Measurements from ENCODE around the gene CPA4.

CPA4 gene

DNA sequence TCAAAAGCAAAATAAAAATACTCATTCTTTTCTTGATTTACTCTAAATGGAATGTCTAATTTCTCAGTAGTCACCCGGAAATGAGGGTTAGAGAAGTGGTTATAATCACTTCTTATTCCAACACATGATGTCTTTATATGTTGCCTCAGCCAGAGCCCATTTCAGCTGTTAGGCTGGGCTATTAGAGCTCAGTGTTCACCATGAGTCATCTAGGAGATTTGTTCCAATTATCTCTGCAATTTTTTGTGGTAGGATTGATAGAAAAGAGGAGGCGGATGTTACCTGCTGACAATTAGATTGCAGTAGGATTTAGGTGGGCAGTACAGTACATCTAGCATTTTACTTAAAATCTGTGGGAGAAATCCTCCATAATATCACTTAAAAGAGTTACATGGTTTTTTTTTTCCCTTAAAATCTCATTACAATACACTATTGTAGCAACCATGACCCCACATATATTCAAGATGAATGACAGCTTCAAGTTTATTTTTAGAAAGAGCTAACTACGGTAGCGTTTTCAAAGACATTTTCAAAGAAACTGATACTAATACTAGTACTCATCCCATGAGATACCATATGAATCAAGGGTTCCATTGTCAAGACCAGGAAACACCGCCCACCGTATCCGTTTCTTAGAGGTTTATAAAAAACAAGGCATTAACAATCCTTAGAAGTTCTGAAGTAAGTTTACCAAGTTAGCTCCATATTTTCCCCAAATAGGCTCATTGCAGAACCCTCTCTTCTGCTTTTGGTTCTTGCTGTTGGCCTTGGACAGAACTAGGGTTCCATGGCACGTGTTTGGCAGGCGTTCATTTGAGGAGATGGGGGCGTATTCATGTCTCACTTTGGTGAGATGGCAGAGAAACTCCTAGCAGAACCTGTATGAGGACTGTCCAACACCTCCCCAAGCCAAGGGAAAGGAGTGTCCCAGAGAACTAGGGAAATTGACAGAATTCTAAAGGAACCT, 15.9 kb upstream of the CPA4 start:
- TF ChIP-seq, protein P1, sequence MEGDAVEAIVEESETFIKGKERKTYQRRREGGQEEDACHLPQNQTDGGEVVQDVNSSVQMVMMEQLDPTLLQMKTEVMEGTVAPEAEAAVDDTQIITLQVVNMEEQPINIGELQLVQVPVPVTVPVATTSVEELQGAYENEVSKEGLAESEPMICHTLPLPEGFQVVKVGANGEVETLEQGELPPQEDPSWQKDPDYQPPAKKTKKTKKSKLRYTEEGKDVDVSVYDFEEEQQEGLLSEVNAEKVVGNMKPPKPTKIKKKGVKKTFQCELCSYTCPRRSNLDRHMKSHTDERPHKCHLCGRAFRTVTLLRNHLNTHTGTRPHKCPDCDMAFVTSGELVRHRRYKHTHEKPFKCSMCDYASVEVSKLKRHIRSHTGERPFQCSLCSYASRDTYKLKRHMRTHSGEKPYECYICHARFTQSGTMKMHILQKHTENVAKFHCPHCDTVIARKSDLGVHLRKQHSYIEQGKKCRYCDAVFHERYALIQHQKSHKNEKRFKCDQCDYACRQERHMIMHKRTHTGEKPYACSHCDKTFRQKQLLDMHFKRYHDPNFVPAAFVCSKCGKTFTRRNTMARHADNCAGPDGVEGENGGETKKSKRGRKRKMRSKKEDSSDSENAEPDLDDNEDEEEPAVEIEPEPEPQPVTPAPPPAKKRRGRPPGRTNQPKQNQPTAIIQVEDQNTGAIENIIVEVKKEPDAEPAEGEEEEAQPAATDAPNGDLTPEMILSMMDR (IDR thresholded peaks at IDR 0.05) = no peak
- no peak for TF ChIP-seq ZFX (IDR thresholded peaks at IDR 0.05; ENCODE audit: borderline replicate concordance)
- no peak overlapping the region for H3K27ac ChIP-seq

GRCh38 chr7:130277763-130278643, 15.0 kb upstream of the CPA4 start:
- no peak overlapping the region for H3K27ac ChIP-seq
- no peak for TF ChIP-seq ZFX (IDR thresholded peaks at IDR 0.05; ENCODE audit: borderline replicate concordance)
- TF ChIP-seq, protein P1 (IDR thresholded peaks at IDR 0.05) = peak; percentile 88

DNA sequence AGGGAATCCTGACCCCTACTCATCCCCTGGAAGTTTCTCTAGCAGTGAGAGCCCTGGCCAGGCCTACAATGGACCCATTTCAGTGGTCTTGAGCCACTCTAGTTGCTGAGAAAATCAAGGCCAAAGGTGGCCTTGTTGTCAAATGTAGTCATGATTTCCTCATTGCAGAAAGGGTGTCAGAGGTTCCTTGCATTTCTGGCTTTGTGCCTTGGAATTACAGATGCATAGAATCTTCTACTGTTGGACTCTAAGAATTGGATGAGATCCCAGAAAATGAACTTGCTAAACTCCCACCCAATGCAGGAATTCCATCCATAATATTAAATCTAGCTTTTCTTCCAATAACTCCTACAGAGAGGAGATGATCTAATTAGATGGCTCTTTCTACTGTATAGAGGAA, 14.1 kb upstream of the CPA4 start:
- no peak overlapping the region for H3K27ac ChIP-seq

GRCh38 chr7:130279286-130279685, 13.7 kb upstream of the CPA4 start:
- TF ChIP-seq ZFX (IDR thresholded peaks at IDR 0.05; ENCODE audit: borderline replicate concordance) = no peak
- TF ChIP-seq, protein P1 (IDR thresholded peaks at IDR 0.05) = no peak
- H3K27ac ChIP-seq = no peak overlapping the region

More for the DNA sequence above, 14.1 kb upstream of the CPA4 start:
- TF ChIP-seq ZFX (IDR thresholded peaks at IDR 0.05; ENCODE audit: borderline replicate concordance) = no peak
- TF ChIP-seq, protein P1 (IDR thresholded peaks at IDR 0.05) = no peak

DNA sequence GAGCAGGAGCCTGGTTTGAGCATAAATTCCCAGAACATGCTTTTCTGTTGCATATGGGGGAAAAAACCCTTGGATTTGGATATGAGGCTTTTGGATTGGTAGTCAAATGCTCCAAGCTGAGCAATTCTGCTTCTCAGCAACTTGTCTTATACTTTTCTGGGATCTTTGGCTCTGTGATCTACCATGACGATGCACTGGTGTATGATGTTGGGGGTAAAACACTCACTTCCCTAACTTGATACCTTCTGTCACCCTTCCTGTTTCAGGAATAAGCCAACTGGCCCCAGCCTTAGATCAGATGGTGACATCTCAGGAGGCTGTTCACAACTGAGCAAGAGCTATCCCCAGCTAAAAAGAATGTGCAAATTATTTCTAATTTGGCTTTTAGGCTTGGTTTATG, 13.1 kb upstream of the CPA4 start:
- H3K27ac ChIP-seq = no peak overlapping the region

GRCh38 chr7:130281260-130281659, 11.7 kb upstream of the CPA4 start:
- H3K27ac ChIP-seq = no peak overlapping the region
- no peak for TF ChIP-seq ZFX (IDR thresholded peaks at IDR 0.05; ENCODE audit: borderline replicate concordance)
- TF ChIP-seq, protein P1 (IDR thresholded peaks at IDR 0.05) = no peak

More for the DNA sequence above, 13.1 kb upstream of the CPA4 start:
- TF ChIP-seq, protein P1 (IDR thresholded peaks at IDR 0.05) = no peak
- no peak for TF ChIP-seq ZFX (IDR thresholded peaks at IDR 0.05; ENCODE audit: borderline replicate concordance)

Measured in 22Rv1 (cell line).